ENCODE data around the gene GMIP.
"Not testable (repeated sequence)": the region's sequence is repeated elsewhere in the genome, so short reads cannot be mapped to it uniquely, and the experiment has no call there.

The GMIP gene

GRCh38 chr19:19677579-19677978, 34.1 kb upstream of the GMIP start:
- no peak for DNase-seq (ENCODE audit: low read depth)
- H3K4me3 ChIP-seq (ENCODE audit: control insufficient read depth, low read depth, low read length): no peak overlapping the region
- TF ChIP-seq CTCF (conservative IDR thresholded peaks at IDR 0.05; ENCODE audit: control insufficient read depth, insufficient read depth, low read depth, low read length): no peak

- no peak overlapping the region for H3K4me3 ChIP-seq (ENCODE audit: control insufficient read depth, low read depth, low read length)
- DNase-seq (ENCODE audit: low read depth): no peak
- TF ChIP-seq CTCF (conservative IDR thresholded peaks at IDR 0.05; ENCODE audit: control insufficient read depth, insufficient read depth, low read depth, low read length): no peak
Observed at GRCh38 chr19:19674315-19674714, 30.9 kb upstream of the GMIP start.

- DNase-seq (ENCODE audit: low read depth): no peak
- no peak overlapping the region for H3K4me3 ChIP-seq (ENCODE audit: control insufficient read depth, low read depth, low read length)
- no peak for TF ChIP-seq CTCF (conservative IDR thresholded peaks at IDR 0.05; ENCODE audit: control insufficient read depth, insufficient read depth, low read depth, low read length)
Observed at GRCh38 chr19:19672816-19673215, 29.4 kb upstream of the GMIP start.

- H3K4me3 ChIP-seq (ENCODE audit: control insufficient read depth, low read depth, low read length): peak overlapping the region; percentile 82
- DNase-seq (ENCODE audit: low read depth): no peak
- TF ChIP-seq CTCF (conservative IDR thresholded peaks at IDR 0.05; ENCODE audit: control insufficient read depth, insufficient read depth, low read depth, low read length): no peak
Observed at GRCh38 chr19:19670070-19670551, 26.7 kb upstream of the GMIP start.

GRCh38 chr19:19668230-19669012, 25.0 kb upstream of the GMIP start, which contains the start of gene ZNF101:
ZNF101 (plus strand) TSS chr19:19668839; CDS start chr19:19668964, 125 bp downstream.
- peak; percentile 85 for DNase-seq (ENCODE audit: low read depth)
- no peak for TF ChIP-seq CTCF (conservative IDR thresholded peaks at IDR 0.05; ENCODE audit: control insufficient read depth, insufficient read depth, low read depth, low read length)
- peak within 1 kb of the TSS; percentile 82 for H3K4me3 ChIP-seq (ENCODE audit: control insufficient read depth, low read depth, low read length)

- DNase-seq (ENCODE audit: low read depth); H3K4me3 ChIP-seq (ENCODE audit: control insufficient read depth, low read depth, low read length): not testable (repeated sequence)
Observed at GRCh38 chr19:19665420-19665948, 22.0 kb upstream of the GMIP start.
